AG04450 (cell line): ENCODE results near the gene PHRF1. TPM values are rescaled to one million over a fixed set of nuclear protein-coding genes. Genes with fewer than 3 reads are reported as not detected.

Source experiments
- CTCF ChIA-PET: fragments of 300-600, 350-600 bp; formaldehyde crosslinking; extraction: SDS; loops from one replicate; lab custom pipeline; 2022; ENCODE audit warnings: antibody characterized with exemption, inconsistent platforms; lab: Charles Lee
- POLR2A ChIA-PET: fragments of 350-600 bp; formaldehyde crosslinking; extraction: SDS; loops from one replicate; lab custom pipeline; 2021; ENCODE audit warnings: antibody characterized with exemption, inconsistent platforms; lab: Yijun Ruan, JAX
- DNase-seq: peaks from one replicate; pipeline ENCODE4 v3.0.0-alpha.2; 2011; ENCODE audit warnings: low read depth, low spot score
- H3K27ac ChIP-seq: one replicate; pipeline ENCODE4 v1.5.1; 2012; ENCODE audit warnings: low read depth, low read length, control low read depth
- H3K27me3 ChIP-seq: one replicate; pipeline ENCODE4 v1.6.0; 2012; ENCODE audit warnings: low read length; ENCODE audit not compliant: control insufficient read depth, insufficient read depth
- H3K4me3 ChIP-seq: 2 replicates; pipeline ENCODE4 v1.5.1; 2011; ENCODE audit warnings: mild to moderate bottlenecking, low read depth, low read length, control low read depth
- H3K9me3 ChIP-seq: 2 replicates; pipeline ENCODE4 v1.5.1; 2012; ENCODE audit warnings: low read length; ENCODE audit not compliant: control insufficient read depth, insufficient read depth
- polyA plus RNA-seq: library from polyadenylated mRNA; depleted of rRNA; stranded (reverse); fragments of >200 nt; gene quantifications from 2 replicates; pipeline ENCODE4 v1.2.3, GENCODE V29; 2011
- TF ChIP-seq, protein P1 (sequence below): IDR thresholded peaks from 2 replicates; pipeline ENCODE4 v1.5.1; 2011; ENCODE audit warnings: low read depth, low read length, control low read depth, inconsistent platforms

The PHRF1 gene
- polyA plus RNA-seq, 1 experiment = 7.3 TPM

DNA sequence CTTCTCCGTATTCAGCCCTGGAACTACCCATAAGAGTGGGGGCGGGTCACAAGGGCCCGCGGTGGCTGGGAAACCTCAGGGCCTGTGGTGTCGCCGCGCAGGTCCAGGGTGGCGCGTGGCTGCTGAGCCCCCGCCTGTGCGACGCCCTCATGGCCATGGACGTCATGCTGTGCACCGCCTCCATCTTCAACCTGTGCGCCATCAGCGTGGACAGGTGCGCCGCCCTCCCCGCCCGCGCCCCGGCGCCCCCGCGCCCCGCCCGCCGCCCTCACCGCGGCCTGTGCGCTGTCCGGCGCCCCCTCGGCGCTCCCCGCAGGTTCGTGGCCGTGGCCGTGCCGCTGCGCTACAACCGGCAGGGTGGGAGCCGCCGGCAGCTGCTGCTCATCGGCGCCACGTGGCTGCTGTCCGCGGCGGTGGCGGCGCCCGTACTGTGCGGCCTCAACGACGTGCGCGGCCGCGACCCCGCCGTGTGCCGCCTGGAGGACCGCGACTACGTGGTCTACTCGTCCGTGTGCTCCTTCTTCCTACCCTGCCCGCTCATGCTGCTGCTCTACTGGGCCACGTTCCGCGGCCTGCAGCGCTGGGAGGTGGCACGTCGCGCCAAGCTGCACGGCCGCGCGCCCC, 63.2 kb downstream of the PHRF1 start:
- Histone ChIP-seq H3K27ac (no peak overlapping the region), H3K9me3 (peaks cover 4% of the 10 kb centered on the region), H3K4me3 (no peak overlapping the region), H3K27me3 (peaks cover 32% of the 10 kb centered on the region)
- ChIA-PET CTCF (no interaction called here), POLR2A (no interaction called here)
- TF ChIP-seq, protein P1, sequence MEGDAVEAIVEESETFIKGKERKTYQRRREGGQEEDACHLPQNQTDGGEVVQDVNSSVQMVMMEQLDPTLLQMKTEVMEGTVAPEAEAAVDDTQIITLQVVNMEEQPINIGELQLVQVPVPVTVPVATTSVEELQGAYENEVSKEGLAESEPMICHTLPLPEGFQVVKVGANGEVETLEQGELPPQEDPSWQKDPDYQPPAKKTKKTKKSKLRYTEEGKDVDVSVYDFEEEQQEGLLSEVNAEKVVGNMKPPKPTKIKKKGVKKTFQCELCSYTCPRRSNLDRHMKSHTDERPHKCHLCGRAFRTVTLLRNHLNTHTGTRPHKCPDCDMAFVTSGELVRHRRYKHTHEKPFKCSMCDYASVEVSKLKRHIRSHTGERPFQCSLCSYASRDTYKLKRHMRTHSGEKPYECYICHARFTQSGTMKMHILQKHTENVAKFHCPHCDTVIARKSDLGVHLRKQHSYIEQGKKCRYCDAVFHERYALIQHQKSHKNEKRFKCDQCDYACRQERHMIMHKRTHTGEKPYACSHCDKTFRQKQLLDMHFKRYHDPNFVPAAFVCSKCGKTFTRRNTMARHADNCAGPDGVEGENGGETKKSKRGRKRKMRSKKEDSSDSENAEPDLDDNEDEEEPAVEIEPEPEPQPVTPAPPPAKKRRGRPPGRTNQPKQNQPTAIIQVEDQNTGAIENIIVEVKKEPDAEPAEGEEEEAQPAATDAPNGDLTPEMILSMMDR = no peak
- DNase-seq = no peak

DNA sequence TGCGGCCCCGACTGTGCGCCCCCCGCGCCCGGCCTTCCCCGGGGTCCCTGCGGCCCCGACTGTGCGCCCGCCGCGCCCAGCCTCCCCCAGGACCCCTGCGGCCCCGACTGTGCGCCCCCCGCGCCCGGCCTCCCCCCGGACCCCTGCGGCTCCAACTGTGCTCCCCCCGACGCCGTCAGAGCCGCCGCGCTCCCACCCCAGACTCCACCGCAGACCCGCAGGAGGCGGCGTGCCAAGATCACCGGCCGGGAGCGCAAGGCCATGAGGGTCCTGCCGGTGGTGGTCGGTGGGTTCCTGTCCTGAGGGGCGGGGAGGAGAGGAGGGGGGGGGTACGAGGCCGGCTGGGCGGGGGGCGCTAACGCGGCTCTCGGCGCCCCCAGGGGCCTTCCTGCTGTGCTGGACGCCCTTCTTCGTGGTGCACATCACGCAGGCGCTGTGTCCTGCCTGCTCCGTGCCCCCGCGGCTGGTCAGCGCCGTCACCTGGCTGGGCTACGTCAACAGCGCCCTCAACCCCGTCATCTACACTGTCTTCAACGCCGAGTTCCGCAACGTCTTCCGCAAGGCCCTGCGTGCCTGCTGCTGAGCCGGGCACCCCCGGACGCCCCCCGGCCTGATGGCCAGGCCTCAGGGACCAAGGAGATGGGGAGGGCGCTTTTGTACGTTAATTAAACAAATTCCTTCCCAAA, 63.9 kb downstream of the PHRF1 start:
- Histone ChIP-seq H3K27ac (no peak overlapping the region), H3K4me3 (no peak overlapping the region), H3K27me3 (peaks cover 32% of the 10 kb centered on the region), H3K9me3 (peaks cover 4% of the 10 kb centered on the region)
- DNase-seq = no peak
- ChIA-PET POLR2A (no interaction called here), CTCF (no interaction called here)
- TF ChIP-seq, protein P1 = no peak

DNA sequence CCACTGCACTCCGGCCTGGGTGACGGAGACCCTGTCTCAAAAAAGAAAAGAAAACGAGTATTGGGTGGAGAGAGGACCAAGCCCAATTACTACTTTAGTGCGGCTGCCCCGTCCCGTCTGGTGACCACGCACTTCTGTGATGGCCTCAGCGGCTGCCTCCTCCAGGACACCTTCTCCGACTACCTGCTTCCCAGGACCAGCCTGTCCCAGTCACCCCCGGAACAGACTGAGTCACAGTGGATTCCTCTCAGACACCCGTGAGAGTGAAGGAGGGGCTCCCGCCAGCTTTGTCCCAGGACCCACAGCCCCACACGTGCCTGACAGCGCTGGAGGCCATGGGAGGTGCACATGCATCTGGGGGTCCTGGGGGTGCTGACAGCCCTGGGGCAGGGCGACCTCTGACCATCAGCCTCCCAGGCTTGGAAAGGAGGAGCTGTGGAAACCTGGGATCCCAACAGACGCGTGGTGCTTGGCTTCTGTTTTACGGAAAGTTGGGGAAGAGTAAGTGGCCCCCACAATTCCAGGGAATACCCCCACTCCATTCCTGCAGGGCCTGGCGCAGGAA, 65.6 kb downstream of the PHRF1 start:
- ChIA-PET POLR2A (interaction anchor here (0.6 kb wide), 1 partner anchor 55 kb away, joined by 3 read pairs; no protein-coding TSS in a partner anchor), CTCF (interaction anchor here (1.2 kb wide), 1 partner anchor 20 kb away, joined by 3 read pairs; no protein-coding TSS in a partner anchor)
- peaks cover 4% of the 10 kb centered on the region for H3K9me3 ChIP-seq
- no peak overlapping the region for H3K4me3 ChIP-seq
- TF ChIP-seq, protein P1 = no peak
- DNase-seq = no peak
- peaks cover 25% of the 10 kb centered on the region for H3K27me3 ChIP-seq
- H3K27ac ChIP-seq = no peak overlapping the region

DNA sequence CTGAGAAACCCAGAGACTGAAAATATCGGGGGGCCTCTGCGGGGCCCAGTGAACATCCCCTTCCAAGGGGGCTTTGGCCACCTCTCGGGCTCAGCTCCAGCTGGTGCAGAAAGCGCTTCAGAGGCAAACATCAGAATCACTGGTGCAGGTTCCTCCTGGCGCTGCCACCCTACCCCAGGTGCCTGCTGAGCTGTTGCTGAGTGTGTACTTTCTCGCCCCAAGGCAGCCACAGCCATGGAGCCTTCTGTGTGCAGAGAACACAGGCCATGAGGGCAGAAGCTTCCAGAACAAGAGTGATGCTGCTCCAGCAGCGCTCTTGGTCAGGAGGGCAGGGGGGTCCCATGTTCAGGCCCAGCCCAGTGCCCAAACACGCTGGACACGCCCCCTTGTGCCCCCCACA, 67.1 kb downstream of the PHRF1 start:
- Histone ChIP-seq H3K27ac (no peak overlapping the region), H3K9me3 (peaks cover 4% of the 10 kb centered on the region), H3K4me3 (no peak overlapping the region), H3K27me3 (peaks cover 15% of the 10 kb centered on the region)
- TF ChIP-seq, protein P1 = no peak
- ChIA-PET POLR2A (no interaction called here), CTCF (no interaction called here)
- no peak for DNase-seq
